T follicular helper cell (primary cell): ENCODE results near the gene AGBL4.

ENCODE experiments used
- DNase-seq: peaks from one replicate; pipeline ENCODE4 v3.0.0-alpha.2; 2020; ENCODE audit warnings: low read depth

The AGBL4 gene

GRCh38 chr1:48582408-48582807 lies 1441.3 kb downstream of the AGBL4 start:
- DNase-seq, result no peak

DNA sequence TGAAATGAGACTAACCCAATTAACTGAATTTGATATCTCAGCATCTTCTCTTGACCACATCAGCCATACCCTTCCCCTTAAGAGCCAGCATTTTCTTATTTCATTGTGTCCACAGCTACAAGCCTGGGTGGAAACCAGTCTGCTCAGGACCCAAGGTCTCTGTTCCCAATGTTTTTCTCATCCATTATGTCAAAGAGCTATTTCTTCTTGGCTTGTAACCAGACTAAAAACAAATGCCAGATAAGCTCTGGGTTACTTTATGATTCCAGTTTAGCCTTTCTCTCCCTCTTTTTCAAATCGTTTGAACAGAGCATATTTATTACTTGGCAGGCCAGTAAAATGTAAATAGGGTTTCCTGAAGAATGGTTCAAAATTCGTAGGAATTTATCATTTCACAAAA lies 1442.5 kb downstream of the AGBL4 start:
- DNase-seq, result no peak

DNA sequence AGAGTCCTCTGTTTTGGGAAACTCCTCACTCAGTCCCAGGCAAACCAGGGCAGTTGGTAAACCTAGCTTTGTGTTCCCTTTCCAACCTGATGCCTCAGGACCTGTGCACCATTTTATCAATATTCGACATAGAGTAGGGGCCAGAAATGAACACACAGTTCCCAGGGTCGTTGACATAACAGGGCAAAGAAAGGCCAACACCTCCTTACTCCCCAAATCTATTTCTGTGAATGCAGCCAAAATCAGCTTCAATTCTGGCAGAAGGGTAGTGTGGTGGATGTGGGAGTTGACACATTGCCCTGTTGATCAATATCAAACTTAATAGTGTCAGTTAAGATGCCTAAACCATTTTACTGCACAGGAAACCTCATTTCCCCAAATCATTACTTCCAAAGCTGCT lies 1447.2 kb downstream of the AGBL4 start:
- DNase-seq, result no peak

DNA sequence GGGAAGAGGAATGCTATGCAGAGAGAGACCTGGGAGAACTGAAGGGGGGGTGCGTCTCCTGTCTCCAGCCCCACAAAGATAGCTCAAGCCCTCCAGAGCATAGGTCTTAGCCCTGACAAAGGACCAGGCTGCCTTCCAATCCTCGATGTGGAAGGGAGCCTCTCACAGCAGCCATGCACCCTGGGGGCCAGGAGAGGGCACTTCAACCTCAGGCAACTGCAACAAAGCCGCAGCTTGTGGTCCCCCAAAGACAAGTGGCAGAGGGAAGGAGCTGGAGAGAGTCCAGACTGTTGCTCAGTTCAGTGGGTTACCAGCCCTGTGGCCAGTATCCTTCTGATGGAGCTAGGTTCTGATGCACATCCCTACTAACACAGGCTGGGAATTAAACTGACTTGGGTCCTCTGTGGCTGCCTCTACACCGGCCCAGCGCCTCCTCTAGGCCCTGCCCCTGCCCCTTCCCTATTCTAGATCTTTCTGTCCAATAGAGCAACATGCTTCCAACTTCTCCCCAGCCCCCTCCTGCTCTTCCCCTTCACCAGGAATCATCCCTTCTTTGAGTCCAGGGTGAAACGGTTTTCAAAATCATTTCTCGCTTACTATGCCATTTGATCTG lies 1451.0 kb downstream of the AGBL4 start:
- DNase-seq, result no peak

- no peak for DNase-seq
These were observed 1451.6 kb downstream of the AGBL4 start for GRCh38 chr1:48572134-48572533.

DNA sequence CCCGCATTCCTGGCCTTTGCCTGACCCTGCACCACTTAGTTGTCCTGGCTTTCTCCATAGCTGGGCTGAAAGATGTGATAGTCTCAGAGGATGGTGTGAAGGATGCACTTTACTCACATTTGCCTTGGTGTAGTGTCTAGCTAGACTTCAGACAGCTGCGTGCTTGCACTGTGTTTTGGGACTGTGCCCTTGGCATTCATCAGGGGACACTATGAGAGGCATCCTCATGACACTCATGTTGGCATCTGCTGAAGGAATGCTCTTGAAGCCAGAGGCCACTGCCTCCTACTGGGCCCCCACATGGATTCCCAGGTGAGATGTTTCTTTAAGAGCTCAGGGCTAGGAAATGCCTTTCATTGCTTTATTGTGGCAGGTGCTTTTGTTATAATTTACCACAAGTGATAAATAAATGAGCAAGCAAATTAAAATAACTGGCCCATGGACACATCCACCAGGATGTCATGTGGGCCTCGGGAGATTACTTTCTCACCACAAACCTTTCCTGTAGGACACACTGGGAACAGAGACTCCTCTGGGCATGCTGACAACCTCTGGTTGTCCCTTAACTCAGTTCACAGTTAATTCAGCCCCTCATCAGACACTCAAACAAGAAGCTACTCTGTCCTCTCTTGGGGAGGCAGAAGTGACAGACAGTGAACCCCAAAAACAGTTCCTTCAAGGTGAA lies 1452.3 kb downstream of the AGBL4 start:
- DNase-seq, result no peak

DNA sequence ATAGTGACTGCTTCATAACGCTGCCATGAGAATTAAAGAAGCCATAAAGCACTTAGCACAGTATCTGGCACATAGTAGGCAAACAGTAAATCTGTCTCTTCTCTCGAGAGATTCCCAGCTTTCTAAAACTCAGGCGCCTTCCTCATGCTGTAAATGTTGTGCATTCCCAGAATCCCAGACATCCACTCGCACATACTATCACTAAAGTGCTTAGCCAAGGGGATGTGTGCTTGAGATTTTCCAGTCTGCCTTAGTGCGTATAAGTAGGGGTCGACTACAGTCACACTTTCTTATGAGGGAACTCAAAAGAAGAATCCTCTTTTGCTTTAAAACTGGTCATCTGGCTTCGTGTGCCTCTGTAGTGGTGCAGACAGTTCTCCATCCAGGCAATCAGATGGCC lies 1453.2 kb downstream of the AGBL4 start:
- no peak for DNase-seq

DNA sequence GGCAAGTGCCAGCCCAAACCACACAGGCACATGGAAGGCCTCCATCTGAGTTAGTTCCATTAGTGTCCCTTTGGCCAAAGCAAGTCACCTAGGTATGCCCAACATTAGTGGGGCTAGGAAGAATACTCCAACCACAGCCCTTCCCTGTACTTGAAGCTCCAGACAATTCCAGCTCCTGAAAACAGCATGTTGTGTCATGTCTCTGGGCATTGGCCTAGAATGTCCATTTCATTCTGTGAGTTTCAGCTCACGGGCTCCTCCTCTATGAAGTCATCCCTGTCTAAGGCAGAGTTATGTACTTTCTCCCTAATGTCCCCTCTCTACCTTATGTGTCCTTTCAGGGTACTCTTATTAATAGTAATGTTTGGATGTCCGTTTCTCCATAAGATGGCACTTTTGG lies 1455.3 kb downstream of the AGBL4 start:
- no peak for DNase-seq

- no peak for DNase-seq
These were observed 1457.3 kb downstream of the AGBL4 start for GRCh38 chr1:48566492-48566891.

- no peak for DNase-seq
These were observed 1460.7 kb downstream of the AGBL4 start for GRCh38 chr1:48563021-48563420.

GRCh38 chr1:48561444-48561843 lies 1462.3 kb downstream of the AGBL4 start:
- DNase-seq, result no peak

GRCh38 chr1:48560577-48560976 lies 1463.2 kb downstream of the AGBL4 start:
- no peak for DNase-seq

DNA sequence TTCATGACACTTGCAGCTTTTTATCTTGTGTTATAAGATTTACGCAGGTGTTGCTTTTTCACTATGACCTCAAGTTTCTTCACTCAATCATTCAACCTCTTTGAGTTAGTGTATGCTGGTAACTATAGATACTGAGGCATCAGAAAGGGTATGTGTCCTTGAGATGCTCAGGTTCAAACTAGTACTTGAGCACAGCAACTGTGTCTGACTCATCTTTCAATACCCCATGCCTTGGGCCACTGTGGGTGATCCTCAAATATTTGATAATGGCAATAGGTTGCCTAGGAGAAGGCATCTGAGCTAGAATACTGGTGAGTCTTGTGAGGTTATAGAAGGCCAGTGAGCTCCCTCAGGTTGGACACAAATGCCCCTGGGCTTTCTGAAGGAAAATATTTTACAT lies 1463.6 kb downstream of the AGBL4 start:
- DNase-seq, result no peak

DNA sequence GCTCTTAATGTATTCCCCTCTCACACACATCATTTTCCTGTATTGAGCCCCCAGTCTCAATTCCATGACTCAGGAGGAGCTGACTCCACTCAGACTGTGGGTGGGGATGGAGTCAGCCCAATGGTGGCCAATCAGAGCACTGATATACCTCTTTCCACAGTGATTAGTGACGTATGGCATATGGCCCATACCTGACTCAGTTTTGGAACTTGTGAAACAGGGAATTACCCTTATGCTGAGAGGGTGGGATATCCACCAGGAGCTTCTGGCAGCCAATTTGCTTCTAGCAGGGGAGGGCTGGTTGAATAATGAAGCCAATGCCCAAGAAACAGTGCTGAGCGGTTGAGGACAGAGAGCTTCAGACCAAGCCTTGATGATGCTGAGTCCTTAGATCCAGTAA lies 1465.4 kb downstream of the AGBL4 start:
- DNase-seq, result no peak

DNA sequence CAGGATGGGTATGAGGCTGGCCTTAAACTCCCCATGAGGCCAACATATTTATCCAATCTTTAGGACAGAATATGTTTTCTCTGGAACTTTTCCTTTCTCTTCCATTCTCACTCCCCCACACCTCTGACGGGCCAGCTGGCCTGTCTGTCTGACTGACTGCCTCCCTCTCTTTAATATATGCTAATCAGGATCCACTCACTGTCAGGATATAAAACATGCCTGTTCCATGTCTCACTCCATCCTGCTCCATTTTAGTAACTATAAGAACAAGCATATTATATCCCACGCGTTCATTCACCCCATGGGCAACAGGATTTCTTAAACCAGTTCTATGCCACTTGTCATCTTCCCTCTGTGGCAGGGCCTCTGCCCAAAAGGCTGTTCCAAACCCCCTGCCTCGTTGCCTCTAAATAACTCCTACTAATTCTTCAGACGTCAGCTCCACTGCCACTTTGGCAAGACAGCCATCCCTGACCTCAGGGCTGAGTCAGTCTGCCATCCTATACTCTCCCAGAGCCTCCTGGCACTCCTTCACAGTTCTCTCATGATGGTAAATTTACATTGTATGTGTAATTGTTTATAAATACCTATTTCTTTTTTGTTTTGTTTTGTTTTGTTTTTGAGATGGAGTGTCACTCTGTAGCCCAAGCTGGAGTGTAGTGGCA lies 1467.4 kb downstream of the AGBL4 start:
- no peak for DNase-seq

DNA sequence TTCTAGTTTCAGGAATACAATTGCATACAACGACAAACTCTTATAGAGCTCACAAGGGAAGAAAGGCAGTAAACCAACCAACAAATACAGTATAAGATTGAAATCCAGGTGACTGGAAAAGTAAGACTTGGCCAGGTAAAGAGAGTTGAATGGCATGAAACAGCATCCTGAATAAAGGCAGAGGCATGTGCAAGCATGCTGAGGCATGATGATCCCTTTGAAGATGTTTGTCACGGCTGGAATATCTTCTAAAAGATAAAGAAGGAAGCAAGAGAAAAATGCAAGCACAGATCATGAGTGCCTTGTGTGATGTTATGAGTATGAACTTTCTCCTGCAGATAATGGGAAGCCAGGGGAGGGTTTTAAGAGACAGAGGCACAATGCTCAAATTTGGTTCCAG lies 1468.5 kb downstream of the AGBL4 start:
- DNase-seq, result no peak

- no peak for DNase-seq
These were observed 1470.7 kb downstream of the AGBL4 start for GRCh38 chr1:48552903-48553606.

- DNase-seq, result no peak
These were observed 1471.3 kb downstream of the AGBL4 start for GRCh38 chr1:48552420-48552819.

DNA sequence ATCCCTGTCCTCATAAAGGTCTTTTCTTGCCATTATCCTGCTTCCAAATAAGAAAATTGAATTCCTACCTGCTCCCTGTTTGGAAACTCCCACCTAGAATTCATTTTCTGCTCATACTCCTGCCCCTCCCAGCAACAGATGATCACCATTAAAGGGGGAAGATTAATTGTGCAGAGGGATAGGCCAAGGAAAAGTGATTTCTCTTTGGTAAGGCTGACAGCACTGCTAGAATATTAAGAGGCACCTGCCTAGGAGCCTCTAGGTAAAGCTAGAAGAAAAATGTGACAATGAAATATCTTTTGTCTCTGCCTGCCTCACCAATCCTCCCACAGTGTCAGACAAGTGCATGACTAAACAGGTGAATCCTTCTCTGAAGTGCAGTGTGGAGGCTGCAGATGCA lies 1474.8 kb downstream of the AGBL4 start:
- DNase-seq, result no peak

- DNase-seq, result no peak
These were observed 1476.1 kb downstream of the AGBL4 start for GRCh38 chr1:48547561-48548220.

- DNase-seq, result no peak
These were observed 1479.9 kb downstream of the AGBL4 start for GRCh38 chr1:48543854-48544253.

DNA sequence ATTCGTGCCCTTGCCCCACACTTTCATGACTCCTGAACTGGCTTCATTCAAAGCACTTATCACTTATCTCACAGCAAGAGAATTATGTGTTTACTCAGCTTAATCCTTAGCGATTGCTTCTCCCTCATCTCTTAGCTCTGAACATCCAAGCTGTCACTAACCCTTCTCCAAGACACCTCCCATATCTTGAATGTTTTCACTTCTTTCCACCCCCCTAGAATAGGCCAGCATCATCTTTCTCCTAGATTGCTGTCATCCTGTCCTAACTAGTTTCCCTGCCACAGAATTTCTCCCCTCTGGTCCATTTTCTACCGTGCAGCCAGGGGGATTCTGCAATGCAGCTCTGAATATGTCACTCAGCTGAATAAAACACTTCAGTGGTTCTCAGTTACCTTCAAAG lies 1483.2 kb downstream of the AGBL4 start:
- no peak for DNase-seq
